HPDE6-E6E7 (cell line): ENCODE measurements around the gene NOL6.
A peak's percentile ranks its signal among the peaks of the same experiment; 100 is the strongest.
"Not testable (repeated sequence)": the region's sequence is repeated elsewhere in the genome, so short reads cannot be mapped to it uniquely, and the experiment has no call there.

Source experiments
- DNase-seq: peaks from one replicate; pipeline ENCODE4 v3.0.0; 2011; ENCODE audit warnings: missing footprints; ENCODE audit errors: extremely low spot score

Gene NOL6

GRCh38 chr9:33473643-33474352 is at the start of gene NOL6:
NOL6 (minus strand) TSS chr9:33473924; CDS start chr9:33473842, 82 bp downstream.
- peak; percentile 95 for DNase-seq

GRCh38 chr9:33521861-33522260 is 48.1 kb upstream of the NOL6 start:
- DNase-seq = not testable (repeated sequence)

- peak; percentile 50 for DNase-seq
Observed at GRCh38 chr9:33517934-33518577, 44.3 kb upstream of the NOL6 start.

GRCh38 chr9:33517373-33517772 is 43.6 kb upstream of the NOL6 start:
- no peak for DNase-seq

- not testable (repeated sequence) for DNase-seq
Observed at GRCh38 chr9:33516397-33516796, 42.7 kb upstream of the NOL6 start.

- DNase-seq = not testable (repeated sequence)
Observed at GRCh38 chr9:33515342-33515995, 41.7 kb upstream of the NOL6 start.

GRCh38 chr9:33512535-33512934 is 38.8 kb upstream of the NOL6 start:
- not testable (repeated sequence) for DNase-seq

GRCh38 chr9:33511184-33511517 is 37.4 kb upstream of the NOL6 start:
- not testable (repeated sequence) for DNase-seq

GRCh38 chr9:33510262-33511183 is 36.8 kb upstream of the NOL6 start:
- DNase-seq = no peak

- no peak for DNase-seq
Observed at GRCh38 chr9:33506626-33507370, 33.1 kb upstream of the NOL6 start.

- no peak for DNase-seq
Observed at GRCh38 chr9:33498387-33498786, 24.7 kb upstream of the NOL6 start.

GRCh38 chr9:33493819-33494218 is 20.1 kb upstream of the NOL6 start:
- not testable (repeated sequence) for DNase-seq

- DNase-seq = no peak
Observed at GRCh38 chr9:33489066-33489465, 15.3 kb upstream of the NOL6 start.

- DNase-seq = not testable (repeated sequence)
Observed at GRCh38 chr9:33485312-33485711, 11.6 kb upstream of the NOL6 start.

- DNase-seq = no peak
Observed at GRCh38 chr9:33480976-33481375, 7.3 kb upstream of the NOL6 start.

- no peak for DNase-seq
Observed at GRCh38 chr9:33480106-33480505, 6.4 kb upstream of the NOL6 start.

- no peak for DNase-seq
Observed at GRCh38 chr9:33476503-33476902, 2.8 kb upstream of the NOL6 start.

GRCh38 chr9:33475357-33475756 is 1.6 kb upstream of the NOL6 start:
- DNase-seq = no peak

GRCh38 chr9:33472881-33473615 is 676 bp downstream of the NOL6 start:
- DNase-seq = no peak

- DNase-seq = no peak
Observed at GRCh38 chr9:33472171-33472880, 1.4 kb downstream of the NOL6 start.
